Measurements from ENCODE around the gene ADAMTSL1.

Gene ADAMTSL1

DNA sequence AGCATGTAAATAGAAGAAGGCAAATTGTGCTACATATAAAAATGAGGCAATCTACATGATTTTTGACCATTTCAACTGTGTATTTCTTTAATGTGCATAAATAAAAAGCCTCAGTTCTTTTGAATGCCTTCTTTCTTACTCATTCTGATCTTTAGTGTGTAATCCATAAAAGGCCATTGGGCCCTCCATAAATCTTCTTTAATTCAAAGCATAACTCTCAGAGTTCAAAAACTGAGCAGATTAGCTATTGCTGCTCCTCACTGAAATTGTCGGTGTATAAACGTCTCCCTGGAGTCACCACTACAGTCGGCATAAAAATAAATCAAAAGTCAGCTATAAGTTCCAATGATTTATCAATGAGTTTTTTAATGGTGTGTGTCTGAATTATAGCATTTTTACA lies 45.3 kb upstream of the ADAMTSL1 start:
- Histone ChIP-seq H3K27ac (ENCODE audit: extremely low read depth, low read depth, low read length) (no peak overlapping the region), H3K4me3 (ENCODE audit: low read depth, low read length) (no peak overlapping the region), H3K36me3 (ENCODE audit: control insufficient read depth in 2 of 2, insufficient read depth in 1 of 2, low read length in 2 of 2) (no peaks in the 10 kb centered on the region), H3K4me1 (ENCODE audit: control insufficient read depth, insufficient read depth, low read length) (no peaks in the 10 kb centered on the region; the same call in 1 of the 2 replicates), H3K9me3 (ENCODE audit: control insufficient read depth, insufficient read depth, low read depth, low read length) (no peaks in the 10 kb centered on the region)
- TF ChIP-seq ZNF785 (tag by site-specific recombination; IDR thresholded peaks at IDR 0.05) (no peak), ZNF157 (tag by site-specific recombination; IDR thresholded peaks at IDR 0.05) (no peak), HOXD13 (CRISPR knock-in tag; IDR thresholded peaks at IDR 0.05; ENCODE audit: borderline replicate concordance) (no peak), ZNF211 (tag by site-specific recombination; IDR thresholded peaks at IDR 0.05; ENCODE audit: low read depth) (no peak), ZNF561 (tag by site-specific recombination; IDR thresholded peaks at IDR 0.05; ENCODE audit: borderline replicate concordance) (no peak), ZSCAN16 (tag by site-specific recombination; IDR thresholded peaks at IDR 0.05) (no peak), ZBTB48 (tag by site-specific recombination; IDR thresholded peaks at IDR 0.05) (no peak), ZXDB (tag by site-specific recombination; IDR thresholded peaks at IDR 0.05) (no peak), ZIC2 (tag by site-specific recombination; IDR thresholded peaks at IDR 0.05) (no peak), MZF1 (tag by site-specific recombination; IDR thresholded peaks at IDR 0.05; ENCODE audit: borderline replicate concordance) (no peak), ZSCAN30 (tag by site-specific recombination; IDR thresholded peaks at IDR 0.05) (no peak)
- TF ChIP-seq, protein P1, sequence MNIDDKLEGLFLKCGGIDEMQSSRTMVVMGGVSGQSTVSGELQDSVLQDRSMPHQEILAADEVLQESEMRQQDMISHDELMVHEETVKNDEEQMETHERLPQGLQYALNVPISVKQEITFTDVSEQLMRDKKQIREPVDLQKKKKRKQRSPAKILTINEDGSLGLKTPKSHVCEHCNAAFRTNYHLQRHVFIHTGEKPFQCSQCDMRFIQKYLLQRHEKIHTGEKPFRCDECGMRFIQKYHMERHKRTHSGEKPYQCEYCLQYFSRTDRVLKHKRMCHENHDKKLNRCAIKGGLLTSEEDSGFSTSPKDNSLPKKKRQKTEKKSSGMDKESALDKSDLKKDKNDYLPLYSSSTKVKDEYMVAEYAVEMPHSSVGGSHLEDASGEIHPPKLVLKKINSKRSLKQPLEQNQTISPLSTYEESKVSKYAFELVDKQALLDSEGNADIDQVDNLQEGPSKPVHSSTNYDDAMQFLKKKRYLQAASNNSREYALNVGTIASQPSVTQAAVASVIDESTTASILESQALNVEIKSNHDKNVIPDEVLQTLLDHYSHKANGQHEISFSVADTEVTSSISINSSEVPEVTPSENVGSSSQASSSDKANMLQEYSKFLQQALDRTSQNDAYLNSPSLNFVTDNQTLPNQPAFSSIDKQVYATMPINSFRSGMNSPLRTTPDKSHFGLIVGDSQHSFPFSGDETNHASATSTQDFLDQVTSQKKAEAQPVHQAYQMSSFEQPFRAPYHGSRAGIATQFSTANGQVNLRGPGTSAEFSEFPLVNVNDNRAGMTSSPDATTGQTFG (tag by site-specific recombination; IDR thresholded peaks at IDR 0.05; ENCODE audit: borderline replicate concordance) = no peak
- TF ChIP-seq, protein P2, sequence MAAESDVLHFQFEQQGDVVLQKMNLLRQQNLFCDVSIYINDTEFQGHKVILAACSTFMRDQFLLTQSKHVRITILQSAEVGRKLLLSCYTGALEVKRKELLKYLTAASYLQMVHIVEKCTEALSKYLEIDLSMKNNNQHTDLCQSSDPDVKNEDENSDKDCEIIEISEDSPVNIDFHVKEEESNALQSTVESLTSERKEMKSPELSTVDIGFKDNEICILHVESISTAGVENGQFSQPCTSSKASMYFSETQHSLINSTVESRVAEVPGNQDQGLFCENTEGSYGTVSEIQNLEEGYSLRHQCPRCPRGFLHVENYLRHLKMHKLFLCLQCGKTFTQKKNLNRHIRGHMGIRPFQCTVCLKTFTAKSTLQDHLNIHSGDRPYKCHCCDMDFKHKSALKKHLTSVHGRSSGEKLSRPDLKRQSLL (tag by site-specific recombination; IDR thresholded peaks at IDR 0.05) = no peak
- ChIA-PET CTCF (interaction anchor here (0.6 to 3.6 kb wide), 5 partner anchors 9 to 427 kb away, joined by 3 to 23 read pairs (median 4); no protein-coding TSS in a partner anchor), POLR2A (no interaction called here)

DNA sequence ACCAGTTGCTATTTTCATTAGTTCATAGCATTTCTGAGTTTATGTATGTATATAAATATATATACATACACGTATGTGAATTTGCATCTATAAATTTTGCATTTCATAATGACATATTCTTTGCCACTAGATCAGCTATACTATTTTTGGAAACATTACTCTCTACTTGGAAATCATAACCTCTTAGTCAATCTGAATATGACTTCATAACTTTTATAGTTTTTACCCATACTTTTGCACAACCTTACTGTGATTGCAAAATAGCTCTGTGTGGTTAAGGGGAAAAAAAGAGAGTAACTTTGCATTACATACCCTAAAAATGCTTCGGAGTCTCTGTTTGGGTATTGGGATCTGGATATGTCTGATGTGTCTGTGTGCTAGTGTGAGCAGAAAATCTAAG lies 44.9 kb upstream of the ADAMTSL1 start:
- H3K4me1 ChIP-seq (ENCODE audit: control insufficient read depth, insufficient read depth, low read length) = no peaks in the 10 kb centered on the region; the same call in 1 of the 2 replicates
- no peaks in the 10 kb centered on the region for H3K36me3 ChIP-seq (ENCODE audit: control insufficient read depth in 2 of 2, insufficient read depth in 1 of 2, low read length in 2 of 2)
- no peak overlapping the region for H3K4me3 ChIP-seq (ENCODE audit: low read depth, low read length)
- no peak for TF ChIP-seq HOXA7 (CRISPR knock-in tag; IDR thresholded peaks at IDR 0.05; ENCODE audit: borderline replicate concordance)
- no peak for TF ChIP-seq TRIM28 (IDR thresholded peaks at IDR 0.05; ENCODE audit: borderline replicate concordance, low read length)
- no peak for TF ChIP-seq ZNF266 (tag by site-specific recombination; IDR thresholded peaks at IDR 0.05; ENCODE audit: low read depth)
- TF ChIP-seq OSR2 (tag by site-specific recombination; IDR thresholded peaks at IDR 0.05) = no peak
- TF ChIP-seq ZNF221 (tag by site-specific recombination; IDR thresholded peaks at IDR 0.05; ENCODE audit: borderline replicate concordance) = no peak
- no peak for TF ChIP-seq ZNF830 (tag by site-specific recombination; IDR thresholded peaks at IDR 0.05; ENCODE audit: low read depth)
- no peak for TF ChIP-seq ZNF292 (tag by site-specific recombination; IDR thresholded peaks at IDR 0.05; ENCODE audit: borderline replicate concordance, low read depth)
- no peaks in the 10 kb centered on the region for H3K9me3 ChIP-seq (ENCODE audit: control insufficient read depth, insufficient read depth, low read depth, low read length)
- ChIA-PET CTCF (interaction anchor here (0.6 to 3.6 kb wide), 5 partner anchors 9 to 427 kb away, joined by 3 to 23 read pairs (median 4); no protein-coding TSS in a partner anchor), POLR2A (no interaction called here)
- H3K27ac ChIP-seq (ENCODE audit: extremely low read depth, low read depth, low read length) = no peak overlapping the region

DNA sequence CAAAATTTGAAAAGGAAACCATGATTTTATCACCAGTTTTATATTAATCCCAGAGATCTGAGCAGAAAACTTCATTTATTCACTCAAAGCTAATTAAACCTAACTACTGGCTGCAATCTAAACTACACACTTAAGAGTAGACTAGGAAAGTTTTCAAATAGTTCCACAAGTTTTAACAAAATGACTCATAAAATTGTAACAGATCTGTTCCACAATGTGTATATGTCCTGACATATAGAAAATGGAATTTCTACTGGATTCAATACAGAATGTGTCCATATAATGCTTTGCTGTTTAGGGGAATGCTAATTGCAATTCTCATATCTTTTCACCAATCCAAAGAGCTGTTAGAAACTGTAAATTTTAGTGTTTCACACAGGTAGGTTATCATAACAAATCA lies 40.3 kb upstream of the ADAMTSL1 start:
- H3K36me3 ChIP-seq (ENCODE audit: control insufficient read depth in 2 of 2, insufficient read depth in 1 of 2, low read length in 2 of 2) = no peaks in the 10 kb centered on the region
- ChIA-PET CTCF (interaction anchor here (1.6 kb wide), 1 partner anchor 9 kb away, joined by 16 read pairs; no protein-coding TSS in a partner anchor), POLR2A (no interaction called here)
- no peaks in the 10 kb centered on the region for H3K4me1 ChIP-seq (ENCODE audit: control insufficient read depth, insufficient read depth, low read length)
- no peak overlapping the region for H3K4me3 ChIP-seq (ENCODE audit: low read depth, low read length)
- no peak overlapping the region for H3K27ac ChIP-seq (ENCODE audit: extremely low read depth, low read depth, low read length)
- H3K9me3 ChIP-seq (ENCODE audit: control insufficient read depth, insufficient read depth, low read depth, low read length) = no peaks in the 10 kb centered on the region
- TF ChIP-seq ZNF660 (tag by site-specific recombination; IDR thresholded peaks at IDR 0.05) = no peak
- no peak for TF ChIP-seq ZNF155 (tag by site-specific recombination; IDR thresholded peaks at IDR 0.05)
- TF ChIP-seq ZNF138 (tag by site-specific recombination; IDR thresholded peaks at IDR 0.05; ENCODE audit: borderline replicate concordance) = no peak
- TF ChIP-seq ZNF830 (tag by site-specific recombination; IDR thresholded peaks at IDR 0.05; ENCODE audit: low read depth) = no peak
- TF ChIP-seq ZNF521 (tag by site-specific recombination; IDR thresholded peaks at IDR 0.05) = no peak
- TF ChIP-seq IKZF3 (tag by site-specific recombination; IDR thresholded peaks at IDR 0.05) = no peak
- TF ChIP-seq ZNF394 (tag by site-specific recombination; IDR thresholded peaks at IDR 0.05; ENCODE audit: borderline replicate concordance) = no peak
- TF ChIP-seq ZBTB1 (tag by site-specific recombination; IDR thresholded peaks at IDR 0.05) = no peak
